Renal cortex interstitium (tissue), 15 donors: Measurements from ENCODE around the gene TMEM236. TPM values are rescaled to one million over a fixed set of nuclear protein-coding genes. Genes with fewer than 3 reads are reported as not detected.
"Not testable (repeated sequence)": the region's sequence is repeated elsewhere in the genome, so short reads cannot be mapped to it uniquely, and the experiment has no call there.

ENCODE experiments used
- DNase-seq, 11 donors: peaks; one replicate each; pipeline ENCODE4 v3.0.0-alpha.2; 2013; ENCODE audit warnings: low read depth in 9 of 11, low spot score in 4 of 11; ENCODE audit errors: extremely low read depth in 1 of 11
- long read RNA-seq, 16 experiments: transcript quantifications; one replicate each; lab custom pipeline, GENCODE V29; 2026
- polyA plus RNA-seq, 3 donors: library from polyadenylated mRNA; unstranded; fragments of 120-200 nt; gene quantifications; one replicate each; pipeline ENCODE4 v1.2.1, GENCODE V29; 2013; ENCODE audit not compliant: insufficient read length in 3 of 3

Gene TMEM236, protein sequence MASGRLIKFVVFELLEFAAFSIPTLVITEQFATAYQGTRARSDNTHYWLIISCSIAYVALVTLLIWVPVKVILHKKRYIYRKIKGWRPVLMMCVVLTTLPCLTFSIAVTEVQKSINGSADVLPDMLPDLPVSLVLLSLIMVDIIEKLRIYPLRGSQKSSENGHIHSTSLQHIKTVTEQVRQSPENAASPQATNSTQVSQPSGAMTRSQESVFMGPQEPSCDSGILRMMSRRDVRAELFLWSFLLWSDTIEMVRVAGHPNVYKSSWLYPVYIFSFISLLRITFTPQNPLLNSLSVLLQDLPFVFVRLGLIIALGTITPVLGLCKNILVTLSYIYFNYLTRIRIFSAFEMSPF
- polyA plus RNA-seq, result under 1 TPM; 0.20 to 0.34 (median 0.29) TPM
- long read RNA-seq, donor 1, result 0 reads
- long read RNA-seq, donor 2, result 0 reads
- long read RNA-seq, donor 3, result 0 reads
- long read RNA-seq, donor 4, result 0 reads
- long read RNA-seq, donor 5, result 0 reads
- long read RNA-seq, donor 6, result 0 reads
- long read RNA-seq, donor 7, result 0 reads
- long read RNA-seq, donor 8, result 0 reads
- long read RNA-seq, donor 9, result 0 reads
- long read RNA-seq, donor 10, result 0 reads
- long read RNA-seq, donor 11, result 0 reads
- long read RNA-seq, donor 12, result 0 reads
- long read RNA-seq, donor 13, result 0 reads
- long read RNA-seq, donor 14, result 0 reads
- long read RNA-seq, donor 15, result 0 reads
- long read RNA-seq, donor 16, result 0 reads

DNA sequence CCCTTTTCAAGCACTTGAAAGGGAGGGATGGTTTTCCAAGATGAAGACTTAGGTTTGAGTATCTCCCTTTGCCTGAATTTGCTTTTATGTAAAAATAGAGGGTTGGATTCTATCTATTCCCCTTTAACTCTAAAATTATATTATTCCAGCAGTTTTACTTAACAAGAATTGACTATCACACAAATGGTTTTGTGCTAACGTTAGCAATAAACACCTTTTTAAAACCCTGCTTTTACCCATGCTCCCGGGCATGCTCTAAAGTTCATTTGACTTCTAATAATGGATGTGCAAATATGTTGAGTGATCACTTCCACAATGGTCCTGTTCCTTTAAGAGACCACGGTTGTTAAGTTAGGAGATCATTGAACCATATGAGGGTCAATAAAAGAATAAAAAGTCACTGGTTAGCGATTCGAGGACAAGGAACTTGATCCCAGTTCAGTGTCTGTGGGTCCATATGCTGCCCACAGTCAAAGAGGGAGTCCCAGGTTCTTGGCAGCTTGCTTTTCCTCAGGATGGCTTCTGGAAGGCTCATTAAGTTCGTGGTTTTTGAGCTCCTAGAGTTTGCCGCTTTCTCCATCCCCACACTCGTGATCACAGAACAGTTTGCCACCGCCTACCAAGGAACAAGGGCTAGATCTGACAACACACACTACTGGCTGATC, at the start of gene TMEM236:
Gene TMEM236 (plus strand): TSS at position 421 of the 665 bp plus-strand sequence. CDS start 95 bp downstream, at position 516.
- no peak for DNase-seq

DNA sequence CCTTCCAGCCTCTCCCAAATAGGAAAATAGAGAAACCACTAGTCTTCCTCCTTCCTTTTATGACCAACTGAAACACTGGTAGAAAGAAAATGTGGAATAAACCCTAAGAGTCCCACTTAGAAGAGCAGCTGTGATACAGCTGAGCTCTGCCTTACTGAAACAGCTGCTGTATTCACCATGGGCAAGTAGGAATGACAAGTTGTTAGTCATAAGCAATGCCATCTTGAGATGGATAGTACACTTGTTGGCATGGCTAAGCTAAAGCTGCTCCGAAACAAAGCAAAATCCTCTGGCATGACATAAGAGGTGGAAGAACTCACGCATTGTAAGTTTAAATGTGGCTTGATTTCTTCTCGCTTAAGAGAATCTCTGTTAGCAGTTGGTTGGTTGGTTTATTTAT, 48.3 kb upstream of the TMEM236 start:
- DNase-seq, result no peak

DNA sequence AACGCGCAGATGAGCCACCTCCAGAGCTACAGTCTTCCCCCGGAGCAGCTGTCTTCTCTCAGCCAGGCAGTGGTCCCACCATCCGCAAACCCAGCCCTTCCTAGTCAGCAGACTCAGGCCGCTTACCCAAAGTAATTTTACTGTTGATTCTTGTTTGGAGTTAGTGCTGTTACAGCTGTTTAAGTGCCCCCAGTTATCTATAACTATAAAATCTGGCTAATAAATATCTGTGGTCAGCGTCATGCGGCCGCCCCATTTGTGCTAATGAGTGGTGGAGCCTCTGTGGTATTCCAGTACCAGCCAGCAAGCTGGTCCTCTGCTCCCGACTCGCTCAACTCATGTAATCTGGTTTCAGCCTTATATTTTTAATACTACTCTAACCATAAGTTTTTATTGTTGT, 43.2 kb upstream of the TMEM236 start:
- no peak for DNase-seq

DNA sequence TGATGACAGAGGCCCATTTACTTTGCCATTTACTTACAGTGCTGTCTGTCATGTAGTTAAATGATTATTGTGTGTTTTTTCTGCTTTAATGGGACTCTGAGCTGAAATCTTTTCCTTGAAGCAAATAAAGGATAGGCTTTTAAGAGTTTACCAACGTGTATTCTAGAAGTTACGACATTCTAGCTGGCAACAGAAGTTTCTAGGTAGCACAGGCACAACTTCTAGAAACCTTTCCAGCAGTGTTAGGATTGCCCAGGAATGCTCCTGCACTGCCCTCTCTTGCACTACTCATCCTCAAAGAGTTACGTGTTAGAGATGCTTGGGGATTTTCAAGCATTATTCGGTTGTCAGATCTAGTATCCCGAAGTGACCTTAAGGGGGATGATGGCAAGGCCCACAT, 42.5 kb upstream of the TMEM236 start:
- DNase-seq, result no peak

DNA sequence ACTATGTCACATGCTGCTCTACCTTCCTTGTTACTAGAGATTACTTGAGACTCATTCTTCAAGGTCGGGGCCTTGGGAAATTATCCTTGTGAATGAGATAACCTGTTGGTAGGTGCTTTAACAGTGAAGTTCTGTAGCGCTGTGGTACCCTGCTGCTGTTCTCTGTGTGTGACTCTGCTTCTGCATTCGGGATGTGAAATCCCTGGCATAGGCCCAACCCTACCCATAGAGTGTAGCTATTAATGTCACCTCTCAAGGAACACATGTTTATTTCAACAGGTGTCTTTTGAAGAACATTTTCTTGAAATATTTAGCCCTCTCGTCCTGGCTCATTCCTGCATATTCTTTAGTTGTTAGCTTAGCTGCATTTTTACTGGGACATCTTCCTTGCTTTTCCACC, 41.8 kb upstream of the TMEM236 start:
- DNase-seq, result no peak

DNA sequence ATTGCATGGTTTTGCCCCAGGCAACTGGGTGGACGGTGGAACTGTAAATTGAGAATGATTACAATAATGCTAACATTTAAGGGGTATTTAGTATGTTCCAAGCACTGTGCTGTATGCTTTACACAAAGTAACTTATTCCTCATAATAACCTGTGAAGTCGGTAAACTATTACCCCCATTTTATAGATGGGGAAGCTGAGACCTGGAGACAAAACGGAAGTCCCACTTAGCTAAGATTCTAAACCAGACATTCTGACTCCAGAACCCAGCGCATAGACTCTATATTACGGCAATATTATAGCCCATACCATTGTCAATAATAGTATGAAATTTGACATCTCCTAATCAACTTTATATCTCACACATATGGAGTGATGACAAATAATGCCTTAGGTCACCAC, 39.9 kb upstream of the TMEM236 start:
- no peak for DNase-seq

DNA sequence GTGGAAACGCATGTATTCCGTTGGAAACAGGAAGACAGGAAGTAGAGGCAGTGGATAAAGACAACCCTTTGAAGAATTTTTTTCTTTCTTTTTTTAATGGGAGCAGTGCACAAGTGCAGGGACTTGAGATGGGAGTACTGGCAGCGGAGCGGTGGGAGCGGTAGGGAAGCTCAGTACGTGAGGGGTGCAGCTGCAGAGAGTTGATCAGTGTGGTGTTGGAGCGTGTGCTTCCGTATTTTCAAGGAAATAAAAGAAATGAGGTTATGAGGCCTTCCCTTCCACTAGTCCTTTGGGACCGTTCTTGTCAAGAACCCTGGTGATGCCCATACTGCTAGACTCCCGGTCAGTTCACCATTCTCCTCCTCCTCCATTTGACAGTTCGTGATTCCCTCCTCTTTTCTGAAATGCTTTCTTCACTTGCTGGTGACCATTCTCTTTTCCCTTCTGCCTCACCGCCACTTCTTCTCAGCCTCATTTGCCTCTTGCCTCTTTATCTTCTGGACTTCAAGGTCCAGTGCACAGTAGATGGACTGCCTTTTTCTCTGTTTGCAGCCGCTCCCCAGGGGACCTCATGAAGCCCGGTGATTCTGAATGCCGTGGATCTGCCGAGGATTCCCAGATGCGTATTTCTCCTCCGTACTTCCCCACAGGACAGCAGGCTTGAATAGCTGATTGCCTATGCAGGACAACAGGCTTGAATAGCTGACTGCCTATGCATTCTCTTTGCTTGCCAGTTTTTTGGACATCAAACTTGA, 39.1 kb upstream of the TMEM236 start:
- DNase-seq, result no peak

DNA sequence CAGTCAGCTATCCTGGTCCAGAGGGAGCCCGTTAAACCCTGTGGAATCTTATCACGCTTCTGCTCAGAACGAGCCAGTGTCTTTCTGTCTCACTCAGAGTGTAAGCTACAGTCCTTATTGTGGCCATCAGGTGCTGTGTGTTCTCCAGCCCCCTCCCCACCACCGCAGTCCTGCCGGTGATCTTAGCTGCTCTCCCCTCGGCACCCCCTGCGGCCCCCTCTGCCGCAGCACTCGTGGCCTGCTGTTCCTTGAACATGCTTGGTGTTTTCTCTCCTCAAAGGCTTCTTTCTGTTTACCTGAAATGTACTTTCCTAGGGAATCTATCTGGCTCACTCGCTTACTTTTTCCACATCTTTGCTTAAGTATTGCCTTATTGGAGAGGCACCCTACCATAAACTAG, 38.2 kb upstream of the TMEM236 start:
- no peak for DNase-seq

DNA sequence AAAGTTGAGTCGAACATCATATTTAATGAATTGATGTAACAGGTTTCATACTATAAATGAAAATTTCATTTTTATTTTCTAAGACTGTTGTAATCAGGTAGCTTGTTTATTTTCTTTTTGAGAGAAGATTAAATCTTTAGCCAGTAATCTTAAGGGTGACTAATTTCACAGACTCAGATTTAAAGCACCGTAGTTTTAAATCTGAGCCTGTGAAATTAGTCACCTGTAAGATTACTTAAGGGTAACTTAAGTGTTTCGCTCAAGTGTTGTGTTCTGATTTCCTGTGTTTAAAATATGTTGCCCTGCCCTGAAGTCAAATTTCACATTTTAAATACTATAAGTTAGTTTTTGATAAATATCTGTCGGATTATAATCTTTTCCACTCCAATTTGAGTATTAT, 35.8 kb upstream of the TMEM236 start:
- no peak for DNase-seq

DNA sequence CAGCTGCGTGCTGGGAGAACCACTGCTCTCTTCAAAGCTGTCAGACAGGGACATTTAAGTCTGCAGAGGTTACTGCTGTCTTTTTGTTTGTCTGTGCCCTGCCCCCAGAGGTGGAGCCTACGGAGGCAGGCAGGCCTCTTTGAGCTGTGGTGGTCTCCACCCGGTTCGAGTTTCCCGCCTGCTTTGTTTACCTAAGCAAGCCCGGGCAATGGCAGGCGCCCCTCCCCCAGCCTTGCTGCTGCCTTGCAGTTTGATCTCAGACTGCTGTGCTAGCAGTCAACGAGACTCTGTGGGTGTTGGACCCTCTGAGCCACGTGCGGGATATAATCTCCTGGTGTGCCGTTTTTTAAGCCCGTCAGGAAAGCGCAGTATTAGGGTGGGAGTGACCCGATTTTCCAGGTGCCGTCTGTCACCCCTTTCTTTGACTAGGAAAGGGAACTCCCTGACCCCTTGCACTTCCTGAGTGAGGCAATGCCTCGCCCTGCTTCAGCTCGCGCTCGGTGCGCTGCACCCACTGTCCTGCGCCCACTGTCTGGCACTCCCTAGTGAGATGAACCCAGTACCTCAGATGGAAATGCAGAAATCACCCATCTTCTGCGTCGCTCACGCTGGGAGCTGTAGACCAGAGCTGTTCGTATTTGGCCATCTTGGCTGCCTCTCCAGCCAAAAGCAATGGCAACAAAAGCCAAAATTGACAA, 29.5 kb upstream of the TMEM236 start:
- DNase-seq, result not testable (repeated sequence)

DNA sequence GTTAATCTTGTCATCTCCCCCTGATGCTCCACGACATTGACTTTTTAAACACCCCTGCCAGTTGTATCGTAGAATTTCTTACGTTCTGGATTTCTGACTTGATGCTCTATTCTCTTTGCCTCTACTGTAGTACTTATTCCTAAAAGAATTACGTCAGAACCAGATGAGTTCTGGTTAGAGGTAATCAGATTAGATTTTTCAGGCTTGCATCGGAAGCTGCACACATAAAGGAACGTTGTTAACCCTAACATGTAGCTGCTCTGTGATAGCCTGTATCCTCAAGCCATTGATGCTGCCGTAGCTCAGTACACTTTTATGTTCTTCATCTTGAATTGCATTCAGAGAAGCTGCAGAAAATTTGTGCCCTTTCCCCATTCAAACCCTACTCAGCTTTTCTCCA, 26.3 kb upstream of the TMEM236 start:
- no peak for DNase-seq

DNA sequence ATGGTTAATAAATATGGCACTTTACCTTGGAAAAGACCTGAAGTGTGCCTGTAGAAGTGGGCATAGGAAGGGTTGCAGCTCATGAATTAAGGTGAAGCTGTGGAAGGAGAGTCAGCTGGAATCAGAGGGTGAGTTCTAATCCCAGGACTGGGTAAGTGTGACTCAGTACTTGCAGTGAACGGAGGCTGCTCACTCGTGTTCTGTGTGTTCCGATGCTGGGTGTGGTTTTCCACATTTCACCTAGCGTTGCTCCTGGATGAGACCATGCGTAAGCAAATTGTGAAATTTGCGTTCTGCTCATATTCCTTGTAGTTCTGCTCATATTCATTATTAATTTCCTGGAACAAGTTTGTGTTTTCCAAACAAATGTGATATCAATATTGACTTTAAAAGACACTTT, 22.4 kb upstream of the TMEM236 start:
- DNase-seq, result no peak

DNA sequence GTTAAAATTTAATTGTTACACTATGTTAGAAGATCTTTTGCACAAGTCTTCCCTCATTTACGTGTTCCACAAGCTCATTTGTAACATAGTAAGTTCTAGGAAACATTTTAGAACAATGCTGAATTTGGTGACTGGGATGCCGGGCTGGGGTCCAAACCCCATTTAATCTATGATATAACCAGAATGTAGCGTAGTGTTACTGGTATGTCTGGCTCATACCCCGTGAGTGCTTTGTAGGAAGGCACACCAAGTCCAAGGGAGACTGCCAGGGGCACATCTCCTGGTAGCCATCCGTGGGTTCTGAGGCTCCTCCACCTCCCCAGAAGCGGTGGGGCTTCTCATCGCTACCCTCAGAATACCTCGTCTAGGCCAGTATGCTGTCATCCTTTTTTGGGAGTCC, 21.3 kb upstream of the TMEM236 start:
- no peak for DNase-seq

DNA sequence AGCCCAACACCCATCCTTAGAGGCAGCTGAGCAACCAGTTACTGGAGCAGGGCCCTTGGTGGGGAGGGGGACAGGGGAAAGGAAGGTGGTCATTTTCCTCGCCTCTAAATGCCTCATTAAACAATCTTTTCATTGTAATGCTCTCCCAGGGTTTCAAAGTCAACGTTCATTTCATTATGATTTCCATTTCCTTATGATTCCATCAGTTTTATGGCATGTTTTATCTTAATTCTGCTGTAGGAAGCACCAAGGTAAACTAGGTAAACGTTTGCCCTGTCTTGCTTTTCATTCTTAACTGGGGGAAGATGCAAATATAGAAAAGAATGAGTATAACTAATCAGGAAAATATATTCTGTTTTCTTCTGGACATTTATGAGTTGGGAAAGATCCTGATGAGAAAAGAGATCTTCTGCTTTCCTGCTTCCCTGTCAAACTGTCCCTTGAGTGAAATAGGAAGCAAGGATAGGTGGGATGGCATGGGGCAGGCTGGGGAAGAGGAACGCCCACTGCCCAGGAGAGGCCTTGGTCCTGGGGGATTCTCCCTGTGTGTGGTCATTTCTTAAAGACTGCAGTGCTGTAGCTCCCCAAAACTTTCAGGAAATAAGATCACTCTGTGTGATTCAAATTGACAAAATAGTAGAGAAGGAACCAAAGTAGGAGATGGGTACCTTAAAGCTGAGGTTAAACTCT, 20.5 kb upstream of the TMEM236 start:
- DNase-seq, result no peak

DNA sequence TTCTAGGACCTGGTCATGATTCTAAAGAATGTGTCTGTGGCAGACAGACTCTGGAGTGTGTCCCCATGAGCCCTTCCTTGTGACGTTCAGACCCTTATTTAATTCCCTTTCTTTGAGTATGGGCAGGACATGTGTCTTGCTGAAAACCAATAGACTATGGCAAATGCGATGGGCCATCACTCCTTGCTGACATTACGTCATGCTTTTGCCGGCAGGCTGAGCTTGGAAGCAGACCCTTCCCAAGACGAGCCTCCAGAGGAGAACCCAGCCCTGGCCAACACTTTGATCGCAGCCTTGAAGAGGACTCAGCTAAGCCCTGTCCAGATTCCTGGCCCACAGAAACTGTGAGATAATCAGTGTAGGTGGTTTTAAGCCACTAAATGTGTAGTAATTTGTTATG, 18.4 kb upstream of the TMEM236 start:
- no peak for DNase-seq

DNA sequence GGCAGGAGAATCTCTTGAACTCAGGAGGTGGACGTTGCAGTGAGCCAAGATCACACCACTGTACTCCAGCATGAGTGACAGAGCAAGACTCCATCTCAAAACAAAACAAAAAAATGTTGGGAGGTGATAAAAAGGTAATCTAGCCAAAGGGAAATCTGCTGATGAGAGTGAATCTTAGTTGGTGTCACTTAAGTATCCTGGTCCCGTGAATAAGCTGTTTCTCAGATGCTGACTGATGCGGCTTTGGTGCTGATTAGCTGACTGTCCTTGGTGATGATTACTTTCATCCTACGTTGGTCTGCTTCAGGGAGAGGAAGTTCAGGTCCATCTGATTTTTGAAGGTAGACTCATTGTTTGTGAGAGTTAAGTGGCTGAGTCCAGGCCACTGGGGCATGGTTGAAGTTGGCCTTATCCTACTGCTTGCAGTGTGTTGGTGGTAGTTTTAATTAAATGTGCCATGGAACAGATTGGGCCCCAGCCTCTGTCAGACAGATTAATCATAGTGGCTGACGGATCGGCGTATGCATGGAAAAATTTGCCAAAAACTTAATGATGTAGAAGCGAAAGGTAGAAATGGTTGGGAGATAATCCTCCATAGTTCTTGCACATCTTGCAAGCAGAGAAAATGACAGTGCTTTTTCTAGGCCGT, 17.4 kb upstream of the TMEM236 start:
- no peak for DNase-seq

DNA sequence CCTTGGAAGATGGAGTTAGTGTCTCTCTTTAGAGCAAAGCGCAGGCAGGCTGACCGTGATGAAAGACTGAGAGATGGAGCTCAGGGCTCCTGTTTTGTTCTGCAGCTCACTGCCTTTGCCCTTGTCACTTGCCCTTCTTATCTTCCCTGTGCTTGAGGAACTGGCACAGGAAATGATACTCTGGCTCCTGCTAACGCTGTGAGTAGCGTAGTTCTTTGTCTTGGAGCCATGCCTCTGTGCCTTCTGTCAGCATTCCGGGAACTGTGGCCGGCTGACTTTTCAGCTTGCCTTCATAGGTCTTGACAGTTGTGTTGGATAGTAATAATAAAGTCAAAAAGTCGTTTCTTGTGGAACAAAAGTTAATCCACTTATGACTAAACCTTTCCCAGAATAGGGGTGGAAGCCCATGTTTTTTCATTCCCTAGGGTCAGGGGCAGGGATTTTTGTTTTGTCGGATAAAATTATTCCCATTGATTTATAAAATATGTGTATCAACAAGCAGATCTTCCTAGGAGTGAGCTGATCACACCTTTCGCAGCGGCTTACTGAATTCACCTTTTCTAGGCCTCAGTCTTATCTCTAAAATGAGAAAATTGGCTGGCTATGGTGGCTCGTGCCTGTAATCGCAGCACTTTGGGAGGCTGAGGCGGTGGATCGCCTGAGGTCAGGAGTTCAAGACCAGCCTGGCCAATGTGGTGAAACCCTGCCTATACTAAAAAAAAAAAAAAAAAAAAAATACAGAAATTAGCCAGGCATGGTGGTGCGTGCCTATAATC, 16.6 kb upstream of the TMEM236 start:
- no peak for DNase-seq
